ENCODE results near the gene TMEM18. TPM values are rescaled to one million over a fixed set of nuclear protein-coding genes. Genes with fewer than 3 reads are reported as not detected.

The TMEM18 gene
- total RNA-seq: 8.9 and 32.7 TPM in 2 replicates

GRCh38 chr2:677056-677958 lies at the start of gene TMEM18:
Gene TMEM18 (minus strand): TSS chr2:677406. CDS start chr2:677345, 61 bp downstream.

